KMS-11 (cell line): ENCODE measurements around the gene TNFRSF6B.

ENCODE experiments used
- H2AFZ ChIP-seq: fragments of 200-600 bp; sonication (generic); 2 replicates; pipeline ENCODE4 v1.6.1; 2016; ENCODE audit warnings: antibody characterized with exemption, mixed run types, low read depth
- H3K27ac ChIP-seq: fragments of 200-600 bp; sonication (generic); 2 replicates; pipeline ENCODE4 v1.6.1; 2016; ENCODE audit warnings: mild to moderate bottlenecking, mixed run types
- H3K27me3 ChIP-seq: fragments of 200-600 bp; sonication (generic); 2 replicates; pipeline ENCODE4 v1.6.1; 2017; ENCODE audit warnings: mild to moderate bottlenecking, low read depth, mixed run types, moderate library complexity; ENCODE audit not compliant: insufficient read depth
- H3K36me3 ChIP-seq: fragments of 200-600 bp; sonication (generic); 2 replicates; pipeline ENCODE4 v1.6.1; 2017; ENCODE audit warnings: mild to moderate bottlenecking, mixed run types; ENCODE audit not compliant: insufficient read depth
- H3K4me1 ChIP-seq: fragments of 200-600 bp; sonication (generic); 2 replicates; pipeline ENCODE4 v1.6.1; 2016; ENCODE audit warnings: mild to moderate bottlenecking, low read depth, mixed run types; ENCODE audit not compliant: poor library complexity, severe bottlenecking
- H3K4me2 ChIP-seq: fragments of 200-600 bp; sonication (generic); 2 replicates; pipeline ENCODE4 v1.7.0; 2016; ENCODE audit warnings: mild to moderate bottlenecking, mixed run types
- H3K4me3 ChIP-seq: fragments of 200-600 bp; sonication (generic); IDR thresholded peaks from 2 replicates; pipeline ENCODE4 v1.6.1; 2017; ENCODE audit warnings: low read depth, low read length, mixed read lengths; ENCODE audit not compliant: insufficient read depth
- H3K79me2 ChIP-seq: fragments of 200-600 bp; sonication (generic); 2 replicates; pipeline ENCODE4 v1.6.1; 2016; ENCODE audit warnings: low read depth, mixed run types; ENCODE audit not compliant: insufficient read depth
- H3K9ac ChIP-seq: fragments of 200-600 bp; sonication (generic); 2 replicates; pipeline ENCODE4 v1.6.1; 2016; ENCODE audit warnings: mild to moderate bottlenecking, mixed run types
- H4K20me1 ChIP-seq: fragments of 200-600 bp; sonication (generic); 2 replicates; pipeline ENCODE4 v1.6.1; 2016; ENCODE audit warnings: mild to moderate bottlenecking, mixed run types; ENCODE audit not compliant: insufficient read depth
- TF ChIP-seq, protein P1 (sequence below): fragments of 200-600 bp; sonication (generic); conservative IDR thresholded peaks from 2 replicates; pipeline ENCODE4 v1.6.1; 2017; ENCODE audit warnings: low read depth, mild to moderate bottlenecking, antibody characterized with exemption, low read length, moderate library complexity, mixed read lengths

TNFRSF6B gene

DNA sequence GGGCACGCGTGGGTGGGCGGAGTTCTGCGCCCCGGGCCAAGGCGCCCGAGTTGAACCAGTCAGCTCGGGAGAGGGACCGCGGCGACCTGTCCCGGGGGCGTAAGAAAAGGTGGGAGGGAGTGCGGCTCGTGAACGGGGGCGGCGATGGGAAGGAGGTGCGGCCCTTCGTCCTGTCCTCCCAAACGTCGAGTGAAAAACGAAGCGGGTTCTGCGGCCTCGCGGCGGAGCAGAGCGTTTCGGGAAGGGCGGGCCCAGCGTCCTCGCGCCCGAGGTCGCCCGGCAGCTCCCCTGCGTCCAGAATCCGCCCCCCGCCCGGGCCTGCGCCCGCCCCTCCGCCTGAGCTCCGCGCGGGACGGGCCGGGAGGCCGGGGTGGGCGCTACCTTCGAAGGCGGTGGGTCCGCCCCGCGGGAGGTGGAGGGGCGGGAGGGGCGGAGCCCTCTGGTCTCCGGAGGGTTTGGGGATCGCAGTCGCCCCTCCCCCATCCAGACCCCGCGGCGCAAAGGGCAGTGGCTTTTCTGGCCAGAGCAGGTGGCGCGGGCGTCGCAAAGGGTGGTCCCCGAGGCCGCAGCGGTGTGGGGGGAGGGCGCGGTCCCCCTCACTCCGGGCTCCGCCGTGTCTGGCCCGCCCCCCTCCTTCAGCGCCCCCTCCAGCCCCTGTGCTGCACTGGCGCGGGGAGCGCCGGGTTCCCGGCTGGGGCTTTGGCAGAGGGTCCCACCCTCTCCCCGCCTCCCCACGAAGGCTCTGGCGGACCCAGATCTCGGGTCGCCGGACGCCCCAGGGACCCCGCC lies 44.1 kb upstream of the TNFRSF6B start:
- no peak overlapping the region for H3K4me2 ChIP-seq
- H3K9ac ChIP-seq, result no peak overlapping the region
- H3K27ac ChIP-seq, result no peak overlapping the region
- H3K4me3 ChIP-seq, result no peak overlapping the region
- peaks cover 70% of the 10 kb centered on the region for H3K27me3 ChIP-seq
- no peak overlapping the region for H2AFZ ChIP-seq
- H3K4me1 ChIP-seq, result no peaks in the 10 kb centered on the region
- H4K20me1 ChIP-seq, result no peaks in the 10 kb centered on the region
- TF ChIP-seq, protein P1, sequence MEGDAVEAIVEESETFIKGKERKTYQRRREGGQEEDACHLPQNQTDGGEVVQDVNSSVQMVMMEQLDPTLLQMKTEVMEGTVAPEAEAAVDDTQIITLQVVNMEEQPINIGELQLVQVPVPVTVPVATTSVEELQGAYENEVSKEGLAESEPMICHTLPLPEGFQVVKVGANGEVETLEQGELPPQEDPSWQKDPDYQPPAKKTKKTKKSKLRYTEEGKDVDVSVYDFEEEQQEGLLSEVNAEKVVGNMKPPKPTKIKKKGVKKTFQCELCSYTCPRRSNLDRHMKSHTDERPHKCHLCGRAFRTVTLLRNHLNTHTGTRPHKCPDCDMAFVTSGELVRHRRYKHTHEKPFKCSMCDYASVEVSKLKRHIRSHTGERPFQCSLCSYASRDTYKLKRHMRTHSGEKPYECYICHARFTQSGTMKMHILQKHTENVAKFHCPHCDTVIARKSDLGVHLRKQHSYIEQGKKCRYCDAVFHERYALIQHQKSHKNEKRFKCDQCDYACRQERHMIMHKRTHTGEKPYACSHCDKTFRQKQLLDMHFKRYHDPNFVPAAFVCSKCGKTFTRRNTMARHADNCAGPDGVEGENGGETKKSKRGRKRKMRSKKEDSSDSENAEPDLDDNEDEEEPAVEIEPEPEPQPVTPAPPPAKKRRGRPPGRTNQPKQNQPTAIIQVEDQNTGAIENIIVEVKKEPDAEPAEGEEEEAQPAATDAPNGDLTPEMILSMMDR, result no peak
- H3K79me2 ChIP-seq, result no peaks in the 10 kb centered on the region
- no peaks in the 10 kb centered on the region for H3K36me3 ChIP-seq

DNA sequence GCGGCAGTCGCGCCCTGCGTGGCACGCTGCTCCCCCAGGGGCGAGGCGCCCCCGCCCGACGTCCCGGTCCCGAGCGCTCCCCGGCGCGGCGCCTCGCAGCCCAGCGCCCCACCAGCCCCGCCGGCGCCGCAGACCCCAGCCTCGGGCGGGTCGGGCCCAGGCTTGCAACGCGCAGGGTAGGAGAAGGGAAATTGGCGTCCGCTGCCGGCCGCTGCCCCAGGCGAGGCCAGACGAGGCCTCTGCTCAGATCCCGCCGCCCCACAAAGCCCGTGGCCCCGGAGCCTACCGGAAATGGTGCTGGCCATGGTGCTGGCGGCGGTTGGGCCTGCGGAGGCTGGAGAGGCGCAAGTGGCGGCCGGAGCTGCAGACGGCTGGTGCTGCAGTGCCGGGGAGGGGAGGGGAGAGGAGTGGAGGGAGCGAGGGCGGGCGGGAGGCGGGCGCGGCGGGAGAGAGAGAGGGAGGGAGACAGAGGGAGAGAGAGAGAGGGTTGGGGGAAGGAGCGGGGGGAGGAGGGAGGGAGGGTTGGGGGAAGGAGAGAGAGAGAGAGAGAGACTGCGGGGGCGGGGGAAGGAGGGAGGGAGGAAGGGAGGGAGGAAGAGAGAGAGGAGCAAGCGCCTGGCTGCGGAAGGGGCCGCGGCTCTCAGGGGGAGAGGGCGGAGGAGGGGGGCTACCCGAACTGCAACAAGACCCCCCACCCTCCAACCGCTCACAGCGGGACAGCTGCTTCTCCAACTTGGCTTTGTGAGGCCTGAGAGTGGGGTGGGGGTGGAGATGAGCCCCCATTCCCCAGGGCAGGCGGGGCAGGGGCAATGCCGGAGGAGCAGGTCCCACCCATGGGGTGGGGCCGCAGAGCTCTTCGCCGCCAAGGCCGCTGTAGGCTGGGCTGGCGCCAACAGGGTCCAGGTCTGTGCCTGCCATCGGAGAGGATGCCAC lies 43.1 kb upstream of the TNFRSF6B start, which contains the start of gene STMN3:
TSS of gene STMN3 (minus strand) at position 384 of the 933 bp plus-strand sequence. CDS start at position 305, 79 bp downstream.
- Histone ChIP-seq H3K4me3 (no peak within 1 kb of the TSS), H3K9ac (no peak within 1 kb of the TSS), H2AFZ (no peak within 1 kb of the TSS)

DNA sequence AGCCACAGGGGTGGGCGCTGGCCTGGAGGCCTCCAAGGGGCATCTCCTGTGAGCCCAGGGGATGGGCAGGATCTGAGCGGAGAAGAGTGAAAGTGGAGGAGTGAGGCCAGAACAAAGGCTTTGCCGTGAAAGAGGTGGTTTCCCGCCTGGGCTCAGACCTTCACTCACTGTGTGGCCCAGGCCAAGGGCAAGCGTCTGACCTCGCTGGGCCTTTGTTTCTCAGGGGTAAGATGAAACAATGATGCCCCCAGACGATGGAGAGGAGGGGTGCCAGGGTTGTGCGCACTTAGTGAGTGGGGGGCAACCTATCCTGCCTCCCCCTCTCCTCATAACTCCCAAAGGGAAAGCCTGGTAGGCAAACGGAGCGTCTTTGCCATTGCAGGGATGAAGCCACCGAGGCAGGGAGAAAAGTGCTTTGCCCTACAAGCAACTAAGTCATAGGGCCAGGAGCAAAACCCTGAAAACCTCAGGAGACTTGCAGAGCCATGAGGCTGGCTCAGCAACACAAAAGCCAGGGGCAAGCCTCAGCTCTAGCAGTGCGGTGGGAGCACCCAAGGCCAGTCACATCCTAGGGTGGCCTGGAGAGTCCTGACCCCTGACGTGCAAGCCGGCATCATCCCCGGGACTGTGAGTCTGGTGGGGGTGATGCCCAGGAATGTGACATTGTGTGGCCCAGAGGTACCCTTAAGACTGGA lies 42.3 kb upstream of the TNFRSF6B start:
- Histone ChIP-seq H2AFZ (no peak overlapping the region), H4K20me1 (no peaks in the 10 kb centered on the region), H3K9ac (no peak overlapping the region), H3K79me2 (no peaks in the 10 kb centered on the region; the same call in 1 of the 2 replicates), H3K4me2 (no peak overlapping the region; the same call in 1 of the 2 replicates), H3K4me1 (no peaks in the 10 kb centered on the region), H3K27ac (no peak overlapping the region), H3K27me3 (peaks cover 54% of the 10 kb centered on the region), H3K36me3 (no peaks in the 10 kb centered on the region), H3K4me3 (no peak overlapping the region)
- TF ChIP-seq, protein P1, result no peak

More for the DNA sequence above, 43.1 kb upstream of the TNFRSF6B start, which contains the start of gene STMN3:
- H4K20me1 ChIP-seq, result no peaks in the 10 kb centered on the region
- H3K27me3 ChIP-seq, result peaks cover 62% of the 10 kb centered on the region
- H3K36me3 ChIP-seq, result no peaks in the 10 kb centered on the region
- H3K79me2 ChIP-seq, result no peaks in the 10 kb centered on the region
- no peaks in the 10 kb centered on the region for H3K4me1 ChIP-seq
- H3K4me2 ChIP-seq, result peak within 1 kb of the TSS; percentile 45; the same call in 1 of the 2 replicates
- TF ChIP-seq, protein P1, result no peak
- no peak within 1 kb of the TSS for H3K27ac ChIP-seq

DNA sequence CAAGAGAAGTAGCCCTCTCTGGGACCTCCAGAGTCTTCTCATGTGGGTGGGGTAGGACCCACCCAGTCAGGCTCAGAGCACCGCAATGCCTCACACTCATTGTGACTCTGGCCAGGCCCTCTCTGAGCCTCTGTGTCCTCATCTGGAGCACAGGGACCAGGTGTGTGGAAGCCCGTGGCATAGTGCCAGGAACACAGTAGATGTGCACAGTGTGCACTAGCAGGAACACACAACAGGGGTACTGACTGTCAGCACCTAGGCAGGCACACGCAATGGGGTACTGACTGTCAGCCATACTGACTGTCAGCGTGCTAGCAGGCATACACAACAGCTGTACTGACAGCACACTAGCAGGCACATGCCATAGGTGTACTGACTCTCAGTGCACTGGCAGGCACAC lies 41.2 kb upstream of the TNFRSF6B start:
- no peak overlapping the region for H3K4me2 ChIP-seq
- no peaks in the 10 kb centered on the region for H3K4me1 ChIP-seq
- no peak overlapping the region for H3K4me3 ChIP-seq
- H3K27ac ChIP-seq, result no peak overlapping the region
- no peak overlapping the region for H3K9ac ChIP-seq
- H3K27me3 ChIP-seq, result peaks cover 48% of the 10 kb centered on the region
- H2AFZ ChIP-seq, result no peak overlapping the region
- H3K79me2 ChIP-seq, result no peaks in the 10 kb centered on the region; the same call in 1 of the 2 replicates
- TF ChIP-seq, protein P1, result no peak
- H4K20me1 ChIP-seq, result no peaks in the 10 kb centered on the region
- no peaks in the 10 kb centered on the region for H3K36me3 ChIP-seq
